ENCODE measurements around the gene ANKS1A. TPM values are rescaled to one million over a fixed set of nuclear protein-coding genes. Genes with fewer than 3 reads are reported as not detected.

Gene ANKS1A
- total and polyA plus RNA-seq, 7 experiments from 2014 or later = 2.1 to 14.8 (median 9.6) TPM

DNA sequence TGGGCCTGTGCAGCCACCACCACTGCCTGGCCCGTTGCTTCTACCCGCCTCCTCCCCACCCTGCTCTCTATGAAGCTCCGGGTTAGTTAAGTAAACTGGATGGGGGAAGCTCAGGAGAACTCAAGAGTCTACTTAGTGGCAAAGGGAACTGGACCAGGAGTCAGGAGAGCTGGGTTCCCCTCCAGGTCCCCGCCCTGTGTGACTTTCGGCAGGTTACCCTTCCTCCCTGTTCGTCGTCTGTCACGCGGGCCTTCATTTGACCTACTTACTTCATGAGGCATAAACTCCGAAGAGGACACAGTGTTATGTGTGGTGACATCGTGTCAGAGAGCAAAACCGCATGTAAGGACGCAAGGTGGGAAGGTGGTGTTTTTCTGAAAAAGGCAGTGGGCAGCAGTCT lies 176.8 kb downstream of the ANKS1A start:
- CTCF ChIA-PET = no interaction called here
- no peaks in the 10 kb centered on the region for H3K27me3 Mint-ChIP-seq

DNA sequence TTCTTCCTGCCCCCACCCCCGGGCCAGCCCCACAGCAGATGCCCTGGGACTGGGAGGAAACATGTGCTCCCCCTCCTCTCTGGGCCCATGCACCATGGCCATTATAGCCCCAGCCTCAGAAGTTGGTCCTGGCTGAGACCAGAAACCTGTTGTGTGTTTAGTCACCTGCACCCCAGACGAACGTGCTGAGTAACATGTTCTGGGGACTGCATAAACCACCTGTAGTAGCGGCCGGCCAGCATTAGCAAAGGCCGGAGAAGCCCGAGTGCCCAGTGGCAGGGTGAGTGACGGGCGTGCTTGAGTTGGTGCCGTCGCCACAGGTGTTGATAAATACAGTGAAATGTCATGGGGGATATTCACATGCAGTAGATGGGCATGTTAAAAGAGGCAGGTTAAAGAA lies 178.2 kb downstream of the ANKS1A start:
- ATAC-seq = no peak
- peaks cover 0 to 30% (median 5%) of the 10 kb centered on the region in 5 donors for H3K36me3 Mint-ChIP-seq
- ChIA-PET POLR2A (no interaction called here), CTCF (no interaction called here)
- H3K4me3 Mint-ChIP-seq = no peak overlapping the region
- no peak overlapping the region for H3K27ac Mint-ChIP-seq
- Histone ChIP-seq H3K9me3 (ENCODE audit: control insufficient read depth in 2 of 3, low read length in 3 of 3) (no peaks in the 10 kb centered on the region), H3K36me3 (ENCODE audit: control insufficient read depth in 2 of 3, insufficient read depth in 3 of 3, low read length in 3 of 3) (peaks cover 0 to 50% (median 0%) of the 10 kb centered on the region in 3 experiments), H3K27me3 (ENCODE audit: control insufficient read depth in 2 of 2, insufficient read depth in 2 of 2, low read length in 2 of 2) (no peaks in the 10 kb centered on the region), H3K4me3 (ENCODE audit: low read length) (no peak overlapping the region), H3K4me1 (ENCODE audit: control insufficient read depth in 2 of 2, insufficient read depth in 2 of 2, low read length in 2 of 2) (no peaks in the 10 kb centered on the region), H3K27ac (ENCODE audit: low read depth, low read length) (no peak overlapping the region)
- DNase-seq = no peak
- no peaks in the 10 kb centered on the region for H3K27me3 Mint-ChIP-seq
- intact Hi-C loops (cut with micrococcal nuclease) = no loop called here
- H3K4me1 Mint-ChIP-seq = peaks cover 0 to 13% (median 0%) of the 10 kb centered on the region in 7 donors
- no peaks in the 10 kb centered on the region for H3K9me3 Mint-ChIP-seq

More for the DNA sequence above, 176.8 kb downstream of the ANKS1A start:
- Histone ChIP-seq H3K27me3 (ENCODE audit: control insufficient read depth in 2 of 2, insufficient read depth in 2 of 2, low read length in 2 of 2) (no peaks in the 10 kb centered on the region), H3K4me1 (ENCODE audit: control insufficient read depth in 2 of 2, insufficient read depth in 2 of 2, low read length in 2 of 2) (no peaks in the 10 kb centered on the region), H3K4me3 (ENCODE audit: low read length) (no peak overlapping the region), H3K27ac (ENCODE audit: low read depth, low read length) (no peak overlapping the region), H3K9me3 (ENCODE audit: control insufficient read depth in 2 of 3, low read length in 3 of 3) (no peaks in the 10 kb centered on the region), H3K36me3 (ENCODE audit: control insufficient read depth in 2 of 3, insufficient read depth in 3 of 3, low read length in 3 of 3) (peaks cover 0 to 54% (median 0%) of the 10 kb centered on the region in 3 experiments)
- no peaks in the 10 kb centered on the region for H3K9me3 Mint-ChIP-seq
- intact Hi-C loops (cut with micrococcal nuclease) = no loop called here
- H3K4me1 Mint-ChIP-seq = peaks cover 0 to 13% (median 0%) of the 10 kb centered on the region in 7 donors
- DNase-seq (no peak), ATAC-seq (no peak)
- peaks cover 0 to 33% (median 3%) of the 10 kb centered on the region in 5 donors for H3K36me3 Mint-ChIP-seq
- no peak overlapping the region for H3K4me3 Mint-ChIP-seq
- POLR2A ChIA-PET = no interaction called here
- H3K27ac Mint-ChIP-seq = no peak overlapping the region

DNA sequence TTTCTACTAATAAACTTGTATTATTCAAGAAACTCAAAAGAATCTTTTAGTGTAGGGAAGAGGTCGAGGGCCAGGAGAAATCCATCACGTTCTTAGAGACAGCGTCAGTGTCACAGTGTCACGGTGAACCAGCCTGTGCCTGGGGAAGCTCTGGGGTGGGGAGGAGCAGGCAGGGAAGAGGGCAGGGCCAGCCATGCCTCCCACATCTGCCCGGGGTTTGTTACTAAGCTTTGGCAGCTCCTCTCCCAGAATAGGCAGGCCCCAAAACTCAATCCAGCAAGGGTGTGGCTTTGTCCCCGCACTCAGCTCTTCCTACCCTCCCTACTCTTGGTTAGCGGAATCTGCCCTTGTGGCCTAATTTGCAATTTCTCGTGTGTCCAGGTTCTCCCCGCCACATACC lies 179.2 kb downstream of the ANKS1A start:
- H3K27ac Mint-ChIP-seq = no peak overlapping the region
- no peaks in the 10 kb centered on the region for H3K27me3 ChIP-seq (ENCODE audit: control insufficient read depth in 2 of 2, insufficient read depth in 2 of 2, low read length in 2 of 2)

DNA sequence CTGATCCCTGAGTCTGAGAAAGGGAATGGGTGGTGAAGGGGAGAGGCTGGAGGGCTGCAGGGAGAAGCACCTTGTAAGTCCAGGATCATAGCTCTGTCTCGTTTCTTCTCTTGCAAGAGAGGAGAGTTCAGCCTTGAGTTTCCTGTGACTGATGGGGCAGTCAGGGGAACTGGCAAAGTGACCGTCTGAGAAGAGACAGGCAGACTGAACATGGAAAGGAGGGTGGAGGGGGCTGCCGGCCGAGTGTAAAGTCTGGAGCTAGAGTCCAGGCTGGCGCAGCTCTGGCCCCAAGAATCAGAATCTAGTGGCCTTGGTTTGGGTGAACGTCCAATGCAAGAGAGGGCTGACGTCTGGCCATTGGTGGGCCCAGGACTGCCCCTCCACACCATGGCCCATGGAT lies 179.6 kb downstream of the ANKS1A start:
- peaks cover 0 to 5% (median 0%) of the 10 kb centered on the region in 7 donors for H3K4me1 Mint-ChIP-seq
- H3K4me3 ChIP-seq (ENCODE audit: low read length) = no peak overlapping the region
- H3K4me1 ChIP-seq (ENCODE audit: control insufficient read depth in 2 of 2, insufficient read depth in 2 of 2, low read length in 2 of 2) = no peaks in the 10 kb centered on the region
- ATAC-seq (no peak), DNase-seq (no peak)
- intact Hi-C loops (cut with micrococcal nuclease) = no loop called here
- ChIA-PET CTCF (no interaction called here), POLR2A (no interaction called here)
- no peak overlapping the region for H3K27ac Mint-ChIP-seq
- no peaks in the 10 kb centered on the region for H3K27me3 Mint-ChIP-seq
- H3K4me3 Mint-ChIP-seq = no peak overlapping the region
- peaks cover 0 to 33% (median 5%) of the 10 kb centered on the region in 5 donors for H3K36me3 Mint-ChIP-seq
- H3K9me3 Mint-ChIP-seq = no peaks in the 10 kb centered on the region
- peaks cover 0 to 36% (median 0%) of the 10 kb centered on the region in 3 experiments for H3K36me3 ChIP-seq (ENCODE audit: control insufficient read depth in 2 of 3, insufficient read depth in 3 of 3, low read length in 3 of 3)
- H3K9me3 ChIP-seq (ENCODE audit: control insufficient read depth in 2 of 3, low read length in 3 of 3) = no peaks in the 10 kb centered on the region
- H3K27ac ChIP-seq (ENCODE audit: low read depth, low read length) = no peak overlapping the region
- no peaks in the 10 kb centered on the region for H3K27me3 ChIP-seq (ENCODE audit: control insufficient read depth in 2 of 2, insufficient read depth in 2 of 2, low read length in 2 of 2)

More for the DNA sequence above, 179.2 kb downstream of the ANKS1A start:
- Mint-ChIP-seq H3K4me1 (peaks cover 0 to 5% (median 0%) of the 10 kb centered on the region in 7 donors), H3K4me3 (no peak overlapping the region), H3K9me3 (no peaks in the 10 kb centered on the region), H3K36me3 (peaks cover 0 to 36% (median 5%) of the 10 kb centered on the region in 5 donors), H3K27me3 (no peaks in the 10 kb centered on the region)
- Histone ChIP-seq H3K9me3 (ENCODE audit: control insufficient read depth in 2 of 3, low read length in 3 of 3) (no peaks in the 10 kb centered on the region), H3K4me3 (ENCODE audit: low read length) (no peak overlapping the region), H3K36me3 (ENCODE audit: control insufficient read depth in 2 of 3, insufficient read depth in 3 of 3, low read length in 3 of 3) (peaks cover 0 to 40% (median 0%) of the 10 kb centered on the region in 3 experiments), H3K27ac (ENCODE audit: low read depth, low read length) (no peak overlapping the region), H3K4me1 (ENCODE audit: control insufficient read depth in 2 of 2, insufficient read depth in 2 of 2, low read length in 2 of 2) (no peaks in the 10 kb centered on the region)
- CTCF ChIA-PET = no interaction called here
- intact Hi-C loops (cut with micrococcal nuclease) = no loop called here
- DNase-seq = no peak
- ATAC-seq = no peak
- POLR2A ChIA-PET = no interaction called here

DNA sequence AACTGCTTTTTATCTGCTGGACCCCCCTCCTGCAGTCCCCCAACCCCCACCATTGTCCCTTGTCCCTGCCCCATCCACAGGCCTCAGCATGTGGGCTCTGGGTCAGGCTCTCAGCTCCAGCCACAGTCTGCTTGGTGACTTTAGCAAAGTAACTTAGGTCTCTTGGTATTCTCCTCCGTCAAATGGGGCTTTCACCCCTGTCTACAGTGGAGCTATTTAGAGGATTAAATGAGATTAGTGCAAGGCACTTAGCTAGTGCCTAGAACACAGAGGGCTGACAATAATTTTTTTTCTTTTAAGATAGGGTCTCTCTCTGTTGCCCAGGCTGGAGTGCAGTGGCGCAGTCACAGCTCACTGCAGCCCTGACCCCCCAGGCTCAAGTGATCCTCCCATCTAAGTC lies 180.2 kb downstream of the ANKS1A start:
- POLR2A ChIA-PET = no interaction called here
- Mint-ChIP-seq H3K9me3 (no peaks in the 10 kb centered on the region), H3K27ac (no peak overlapping the region), H3K4me3 (no peak overlapping the region), H3K36me3 (peaks cover 0 to 38% (median 5%) of the 10 kb centered on the region in 5 donors), H3K4me1 (peaks cover 0 to 5% (median 0%) of the 10 kb centered on the region in 7 donors), H3K27me3 (no peaks in the 10 kb centered on the region)
- CTCF ChIA-PET = no interaction called here
- no peak overlapping the region for H3K27ac ChIP-seq (ENCODE audit: low read depth, low read length)
- no peaks in the 10 kb centered on the region for H3K4me1 ChIP-seq (ENCODE audit: control insufficient read depth in 2 of 2, insufficient read depth in 2 of 2, low read length in 2 of 2)
- no peak overlapping the region for H3K4me3 ChIP-seq (ENCODE audit: low read length)
- no peaks in the 10 kb centered on the region for H3K9me3 ChIP-seq (ENCODE audit: control insufficient read depth in 2 of 3, low read length in 3 of 3)
- intact Hi-C loops (cut with micrococcal nuclease) = no loop called here
- no peak for DNase-seq
- no peaks in the 10 kb centered on the region for H3K27me3 ChIP-seq (ENCODE audit: control insufficient read depth in 2 of 2, insufficient read depth in 2 of 2, low read length in 2 of 2)
- no peak for ATAC-seq
- peaks cover 0 to 30% (median 0%) of the 10 kb centered on the region in 3 experiments for H3K36me3 ChIP-seq (ENCODE audit: control insufficient read depth in 2 of 3, insufficient read depth in 3 of 3, low read length in 3 of 3)

DNA sequence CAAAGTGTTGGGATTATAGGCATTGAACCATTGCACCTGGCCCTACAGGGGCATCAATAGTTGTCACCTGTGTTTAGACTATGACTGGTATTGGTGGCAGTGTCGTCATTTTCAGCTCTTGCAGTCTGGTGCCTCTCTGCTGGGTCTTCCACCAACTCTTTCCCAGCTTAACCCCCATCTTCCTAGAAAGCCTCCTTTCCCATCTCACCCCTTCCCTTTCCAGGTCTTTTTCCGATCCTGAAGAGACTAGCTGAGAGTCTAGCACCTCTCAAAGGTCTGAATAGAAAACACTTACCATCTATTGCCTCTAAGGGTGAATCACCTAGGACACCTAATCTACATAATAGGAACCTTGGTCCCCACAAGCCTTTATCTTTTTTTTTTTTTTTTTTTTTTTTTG lies 181.1 kb downstream of the ANKS1A start:
- no peak overlapping the region for H3K27ac Mint-ChIP-seq
- H3K9me3 ChIP-seq (ENCODE audit: control insufficient read depth in 2 of 3, low read length in 3 of 3) = no peaks in the 10 kb centered on the region
- peaks cover 0 to 36% (median 5%) of the 10 kb centered on the region in 5 donors for H3K36me3 Mint-ChIP-seq
- H3K27ac ChIP-seq (ENCODE audit: low read depth, low read length) = no peak overlapping the region
- H3K27me3 ChIP-seq (ENCODE audit: control insufficient read depth in 2 of 2, insufficient read depth in 2 of 2, low read length in 2 of 2) = no peaks in the 10 kb centered on the region
- ChIA-PET CTCF (no interaction called here), POLR2A (no interaction called here)
- DNase-seq (no peak), ATAC-seq (no peak)
- intact Hi-C loops (cut with micrococcal nuclease) = no loop called here
- H3K9me3 Mint-ChIP-seq = no peaks in the 10 kb centered on the region
- H3K4me1 ChIP-seq (ENCODE audit: control insufficient read depth in 2 of 2, insufficient read depth in 2 of 2, low read length in 2 of 2) = no peaks in the 10 kb centered on the region
- H3K4me1 Mint-ChIP-seq = peaks cover 0 to 5% (median 0%) of the 10 kb centered on the region in 7 donors
- H3K4me3 ChIP-seq (ENCODE audit: low read length) = no peak overlapping the region
- no peak overlapping the region for H3K4me3 Mint-ChIP-seq
- H3K27me3 Mint-ChIP-seq = no peaks in the 10 kb centered on the region
- H3K36me3 ChIP-seq (ENCODE audit: control insufficient read depth in 2 of 3, insufficient read depth in 3 of 3, low read length in 3 of 3) = peaks cover 0 to 27% (median 0%) of the 10 kb centered on the region in 3 experiments

DNA sequence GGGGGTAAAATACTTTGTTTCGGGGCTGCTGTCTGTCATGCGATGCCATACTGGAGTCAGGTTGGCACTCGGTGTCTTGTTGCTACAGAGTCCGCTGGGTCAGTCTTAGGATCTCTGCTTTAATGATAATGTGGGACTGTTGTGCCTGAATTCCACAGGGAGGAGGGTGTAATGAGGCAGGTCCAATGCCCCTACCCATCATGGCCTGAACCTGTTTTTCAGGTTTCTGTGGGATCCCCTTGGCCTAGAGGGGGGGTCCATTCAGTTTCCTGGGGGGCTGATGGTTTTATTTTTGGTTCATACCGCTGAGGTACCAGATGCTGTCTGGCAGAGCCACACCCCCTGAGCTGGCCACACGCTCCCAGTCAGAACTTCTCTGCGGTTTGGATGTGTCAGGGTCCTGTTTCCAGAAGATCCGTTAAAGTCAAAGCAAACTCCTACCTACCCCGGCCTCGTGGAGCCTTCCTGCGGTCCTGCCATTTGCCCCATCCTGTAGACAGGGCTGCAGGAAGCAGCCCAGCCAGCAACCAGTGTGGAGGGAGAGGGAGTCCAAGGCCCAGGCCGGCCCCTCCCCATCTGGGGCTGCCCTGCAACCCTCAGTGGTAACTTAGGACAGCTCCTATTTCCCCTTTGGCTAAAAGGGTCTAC lies 182.4 kb downstream of the ANKS1A start:
- no peak overlapping the region for H3K4me3 Mint-ChIP-seq
- H3K9me3 Mint-ChIP-seq = no peaks in the 10 kb centered on the region
- H3K36me3 Mint-ChIP-seq = peaks cover 0 to 31% (median 5%) of the 10 kb centered on the region in 5 donors
- H3K4me3 ChIP-seq (ENCODE audit: low read length) = no peak overlapping the region
- H3K27me3 Mint-ChIP-seq = no peaks in the 10 kb centered on the region
- no peaks in the 10 kb centered on the region for H3K27me3 ChIP-seq (ENCODE audit: control insufficient read depth in 2 of 2, insufficient read depth in 2 of 2, low read length in 2 of 2)
- H3K9me3 ChIP-seq (ENCODE audit: control insufficient read depth in 2 of 3, low read length in 3 of 3) = no peaks in the 10 kb centered on the region
- H3K4me1 Mint-ChIP-seq = peaks cover 0 to 4% (median 0%) of the 10 kb centered on the region in 7 donors
- H3K27ac ChIP-seq (ENCODE audit: low read depth, low read length) = no peak overlapping the region
- H3K36me3 ChIP-seq (ENCODE audit: control insufficient read depth in 2 of 3, insufficient read depth in 3 of 3, low read length in 3 of 3) = peaks cover 0 to 14% (median 0%) of the 10 kb centered on the region in 3 experiments
- no peak overlapping the region for H3K27ac Mint-ChIP-seq
- no peak for ATAC-seq
- intact Hi-C loops (cut with micrococcal nuclease) = no loop called here
- DNase-seq = no peak
- CTCF ChIA-PET = no interaction called here
- no peaks in the 10 kb centered on the region for H3K4me1 ChIP-seq (ENCODE audit: control insufficient read depth in 2 of 2, insufficient read depth in 2 of 2, low read length in 2 of 2)
- POLR2A ChIA-PET = no interaction called here
